Smooth muscle cell of the pulmonary artery (primary cell): ENCODE results near the gene NECTIN4. TPM values are rescaled to one million over a fixed set of nuclear protein-coding genes. Genes with fewer than 3 reads are reported as not detected.

Experiments used
- total RNA-seq: library from RNA; depleted of rRNA; stranded (reverse); fragments of >200 nt; gene quantifications from 2 replicates; pipeline ENCODE4 v1.2.3, GENCODE V29; 2014

The NECTIN4 gene
- total RNA-seq: 0.07 and 0.13 TPM in 2 replicates

DNA sequence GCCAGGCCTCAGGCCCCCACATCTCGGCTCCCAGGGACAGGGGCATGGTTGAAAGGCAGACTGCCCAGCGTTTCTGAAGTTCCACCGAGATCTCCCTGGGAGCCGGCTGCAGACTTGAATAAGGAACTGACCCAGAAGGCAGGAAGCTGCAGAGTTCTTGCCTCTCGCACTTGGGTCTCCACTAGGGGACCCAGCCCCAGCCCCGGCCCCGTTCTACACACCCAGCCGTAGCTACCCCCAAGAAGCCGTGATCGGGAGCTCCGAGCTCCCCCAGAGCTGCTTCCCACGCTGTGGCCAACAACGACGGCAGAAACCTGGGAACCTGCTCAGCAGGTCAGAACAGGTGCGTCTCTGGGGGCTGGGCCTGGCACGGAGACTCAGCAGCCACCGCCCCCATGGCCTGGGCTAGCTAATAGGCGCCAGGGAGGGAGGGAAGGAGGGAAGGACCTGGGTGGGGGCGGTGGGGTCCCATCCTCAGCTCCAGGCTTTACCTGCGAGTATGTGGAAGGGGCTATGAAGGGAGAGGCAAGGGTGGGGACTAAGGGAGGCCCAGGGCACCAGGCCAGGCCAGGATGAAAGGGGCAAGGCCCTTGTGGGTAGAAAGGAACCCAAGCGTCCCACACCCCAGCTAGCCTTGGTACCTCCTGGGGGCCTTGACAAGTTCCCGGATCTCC is at the start of gene NECTIN4:
TSS of gene NECTIN4 (minus strand) at position 308 of the 674 bp plus-strand sequence. CDS start at position 46, 262 bp downstream.

DNA sequence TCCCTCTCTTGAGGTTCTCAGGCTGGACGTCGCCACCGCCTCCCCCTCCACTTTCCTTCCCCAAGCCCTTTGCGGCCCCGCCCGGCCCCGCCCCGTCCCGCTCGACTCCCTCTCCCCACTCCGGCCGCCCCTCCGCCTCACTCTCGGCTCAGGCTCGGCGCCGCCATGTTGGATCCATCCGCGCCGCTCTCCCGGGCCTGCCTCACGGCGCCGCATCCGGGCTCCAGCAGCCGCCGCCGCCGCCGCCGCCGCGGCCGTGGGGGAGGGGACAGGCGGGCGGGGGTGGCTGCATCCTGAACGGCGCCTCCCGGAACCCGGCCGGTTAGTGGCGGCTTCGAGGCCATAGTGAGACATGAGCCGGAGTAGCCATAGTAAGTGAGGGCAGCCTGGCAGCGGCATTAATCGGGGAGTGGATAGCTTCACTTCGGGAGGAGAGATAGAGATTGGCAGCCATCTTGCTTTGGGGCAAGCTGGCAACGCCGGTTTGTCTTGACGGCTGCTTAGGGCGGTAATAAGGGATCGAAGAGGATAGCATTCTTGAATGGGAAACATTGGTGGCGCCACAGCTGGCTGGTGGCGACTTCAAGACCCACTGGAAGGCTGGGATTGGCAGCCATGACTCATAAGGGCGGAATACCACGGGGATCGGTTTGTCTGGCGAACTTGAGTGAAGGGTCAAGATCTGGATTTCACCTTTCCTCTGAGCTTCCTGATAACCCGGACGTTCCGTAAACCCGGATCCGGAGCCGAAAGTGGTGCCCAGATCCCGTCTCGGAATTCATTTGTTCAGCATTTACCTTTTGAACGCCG is 43.3 kb upstream of the NECTIN4 start, which contains the start of gene DEDD:
TSS of gene DEDD (minus strand) at position 258 of the 810 bp plus-strand sequence. CDS start 8,205 bp downstream, outside the sequence.

DNA sequence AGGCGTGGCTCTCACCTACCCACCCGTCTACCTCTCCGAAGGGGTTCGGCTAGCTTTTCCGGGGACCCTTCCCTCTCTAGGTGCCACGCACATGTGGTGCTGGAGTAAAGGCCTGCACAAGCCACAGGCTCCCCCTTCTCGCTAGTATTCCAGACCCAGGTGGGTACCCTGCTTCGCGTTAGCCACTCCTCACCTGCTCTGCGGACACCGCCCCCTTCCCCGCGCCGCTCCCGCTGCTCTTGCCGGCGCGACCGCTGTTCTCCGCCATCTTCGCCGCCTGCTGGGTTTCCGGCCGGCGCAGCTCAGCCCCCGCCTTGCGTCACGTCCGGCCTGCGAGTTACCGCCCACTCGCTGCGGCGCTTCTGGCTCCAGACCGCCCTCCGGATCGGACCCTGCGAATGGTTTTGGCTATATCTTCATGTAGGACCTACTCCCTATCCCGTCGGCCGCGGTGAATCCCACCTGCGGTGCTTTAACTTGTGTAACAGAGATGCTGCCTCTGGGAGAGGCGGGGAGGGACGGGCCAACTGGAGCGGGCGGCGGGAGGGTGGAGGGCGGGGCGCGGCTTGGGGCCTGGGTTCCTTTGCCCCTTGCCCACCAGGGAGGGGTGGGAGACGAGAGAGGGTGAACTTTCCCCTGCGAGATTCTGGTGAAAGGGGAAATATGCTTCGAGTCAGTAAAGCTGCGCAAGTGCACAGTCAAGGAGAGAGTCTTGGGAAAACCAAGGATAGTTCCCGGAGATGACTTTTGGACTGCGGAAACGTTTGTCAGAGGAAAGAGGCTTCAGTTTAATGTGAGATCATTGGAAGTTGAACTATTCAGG is 28.6 kb upstream of the NECTIN4 start, which contains the start of the genes NIT1 and PFDN2:
TSS of gene NIT1 (plus strand) at position 347 of the 823 bp plus-strand sequence. CDS start at position 419, 72 bp downstream.
TSS of gene PFDN2 (minus strand) at position 279 of the 823 bp plus-strand sequence. CDS start at position 268, 11 bp downstream.

DNA sequence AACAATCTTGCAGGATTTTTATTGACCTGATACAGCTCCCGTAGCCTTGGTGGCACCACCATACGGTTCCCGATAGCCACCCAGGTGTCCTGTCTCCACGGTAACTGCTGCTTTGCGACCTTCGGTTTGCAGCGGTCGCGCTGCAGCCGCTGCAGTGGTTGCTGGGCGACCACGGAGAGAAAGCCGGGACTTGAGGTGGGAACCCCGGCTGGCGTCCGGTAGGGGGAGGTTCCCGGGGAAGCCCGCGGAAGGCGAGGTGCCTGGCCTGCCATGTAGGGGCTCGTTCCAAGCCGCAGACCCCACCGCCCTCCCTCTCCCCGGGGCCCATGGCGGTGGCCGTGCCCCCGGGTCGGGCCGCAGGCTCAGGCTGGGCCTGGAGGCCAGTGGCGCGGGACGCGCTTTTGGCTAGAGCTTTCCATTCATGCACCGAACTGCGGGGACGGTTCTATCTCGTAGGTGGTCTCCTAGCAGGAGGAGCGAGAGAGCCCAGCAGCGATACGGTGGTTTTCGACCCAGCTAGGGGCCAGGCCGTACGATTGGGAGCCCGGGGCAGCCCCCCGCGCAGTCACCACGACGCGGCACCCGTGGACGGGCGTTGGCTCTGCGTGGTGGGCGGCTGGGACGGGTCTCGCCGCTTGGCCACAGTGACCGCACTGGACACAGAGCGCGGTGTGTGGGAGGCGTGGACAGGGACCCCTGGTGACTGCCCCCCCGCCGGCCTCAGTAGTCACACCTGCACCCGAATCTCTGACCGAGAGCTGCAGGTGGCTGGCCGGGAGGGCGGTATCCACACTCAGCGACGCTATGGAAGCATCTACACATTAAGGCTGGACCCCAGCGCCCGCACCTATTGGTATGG is 9.1 kb upstream of the NECTIN4 start, which contains the start of gene KLHDC9:
TSS of gene KLHDC9 (plus strand) at position 152 of the 859 bp plus-strand sequence. CDS start at position 327, 175 bp downstream.

DNA sequence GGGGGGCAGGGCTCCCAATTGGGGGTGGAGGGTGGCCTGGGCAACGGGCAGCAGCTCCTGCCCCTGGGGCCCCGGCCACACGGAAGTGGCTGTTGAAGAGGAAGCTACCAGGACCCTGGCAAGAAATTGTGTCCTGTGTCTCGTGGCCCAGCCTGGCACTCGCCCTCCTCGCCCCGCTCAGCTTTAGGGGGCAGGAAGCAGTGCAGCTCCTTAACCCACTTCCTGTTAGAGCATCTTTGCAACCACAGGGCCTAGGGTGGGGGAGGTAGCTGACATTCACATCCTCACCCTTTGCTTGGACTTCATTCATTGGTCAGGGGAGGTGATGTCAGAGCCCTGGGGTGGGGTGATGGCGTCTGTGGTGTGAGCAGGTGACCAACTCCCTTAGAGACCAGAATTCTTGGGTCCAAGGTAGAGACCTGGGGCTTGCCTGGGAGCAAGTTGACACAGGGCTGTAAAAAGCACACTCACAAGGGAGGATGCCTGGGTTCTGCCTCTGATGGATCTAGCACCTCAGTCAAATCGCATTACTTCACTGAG is 19.6 kb downstream of the NECTIN4 start, which contains the start of gene ARHGAP30:
TSS of gene ARHGAP30 (minus strand) at position 161 of the 540 bp plus-strand sequence. CDS start 267 bp downstream, outside the sequence.

DNA sequence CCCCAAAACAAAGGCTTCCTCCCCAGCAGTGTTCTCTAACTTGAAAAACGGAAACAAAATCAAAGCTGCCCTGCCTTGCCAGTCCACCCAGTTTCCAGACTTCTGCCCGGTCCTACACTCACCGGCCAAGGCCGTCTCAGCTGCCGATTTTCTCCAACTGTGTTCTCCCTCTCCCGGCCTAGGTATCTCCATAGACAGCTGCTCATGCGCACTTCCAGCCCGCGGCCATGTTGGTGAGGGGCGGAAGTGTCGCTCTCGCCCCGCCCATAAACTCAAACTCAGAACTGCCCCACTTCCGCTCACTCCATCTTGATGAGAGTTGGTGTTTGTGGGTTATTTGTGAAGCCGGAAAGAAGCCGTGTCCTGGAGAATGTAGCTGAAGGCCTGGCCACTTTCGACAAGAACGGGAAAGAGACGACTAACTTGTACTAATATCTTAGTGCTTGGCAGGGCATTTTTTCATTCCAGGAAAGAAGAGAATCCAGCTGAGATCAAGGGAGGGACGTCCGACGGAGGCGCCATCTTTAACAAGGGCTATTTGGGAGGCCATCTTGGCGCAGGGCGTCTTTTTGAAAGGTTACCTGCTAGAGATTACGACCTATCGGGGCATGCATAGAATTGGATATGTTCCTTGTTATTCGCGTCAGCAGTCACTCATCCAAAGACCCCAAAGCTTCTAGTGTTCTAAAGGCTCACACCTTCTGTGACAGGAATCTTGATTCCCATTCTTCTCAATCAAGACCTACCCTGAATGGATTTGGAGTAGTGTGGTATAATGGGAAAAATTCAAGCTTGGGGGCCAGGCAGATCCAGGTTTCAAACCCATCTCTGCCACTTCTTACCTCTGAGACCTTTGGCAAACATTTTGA is 43.4 kb downstream of the NECTIN4 start, which contains the start of gene USF1:
TSS of gene USF1 (minus strand) at position 242 of the 869 bp plus-strand sequence. CDS start 2,702 bp downstream, outside the sequence.

DNA sequence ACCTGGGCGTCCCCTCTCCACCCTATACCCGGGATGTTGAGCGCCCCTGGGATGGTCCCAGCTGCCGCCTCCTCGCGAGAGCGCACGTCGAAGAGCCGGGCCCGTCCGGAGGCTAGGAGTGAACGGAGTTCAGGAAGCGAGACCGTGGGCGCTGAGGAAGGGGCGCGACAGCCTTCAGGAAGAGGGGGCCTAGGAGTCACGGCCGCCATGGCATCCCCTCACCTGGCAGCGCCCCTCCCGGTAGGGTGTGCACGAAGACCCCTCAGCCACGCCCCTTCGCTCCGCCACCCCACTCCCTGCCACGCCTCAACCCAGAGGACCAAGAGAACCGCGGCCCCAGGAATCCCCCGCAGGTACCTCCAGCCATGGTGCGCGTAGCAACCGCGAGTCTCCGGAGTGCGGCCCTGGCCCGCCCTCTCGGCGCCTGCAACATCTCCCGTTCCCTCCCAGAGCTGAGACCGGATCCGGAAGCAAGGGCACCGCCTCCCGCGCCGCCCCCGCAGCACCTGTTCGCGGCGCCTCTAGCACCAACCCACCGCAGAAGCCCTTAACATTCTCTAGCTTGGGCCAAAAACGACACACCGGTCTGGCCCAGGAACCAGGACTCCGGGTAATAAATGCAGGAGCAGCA is 50.7 kb downstream of the NECTIN4 start, which contains the start of gene TSTD1:
TSS of gene TSTD1 (minus strand) at position 442 of the 631 bp plus-strand sequence. CDS start at position 367, 75 bp downstream.

Other genes with a start within 250 kb of the NECTIN4 start
- 0.13 TPM in 1 of 2 replicates, not detected in the other for gene CD244, start 226.7 kb downstream of the NECTIN4 start, total RNA-seq
- gene ITLN1, start 204.4 kb downstream of the NECTIN4 start, total RNA-seq: 0.13 TPM in 1 of 2 replicates, not detected in the other
- gene ITLN2, start 134.7 kb downstream of the NECTIN4 start, total RNA-seq: 0.52 and 0.69 TPM in 2 replicates
- 8.5 and 10.0 TPM in 2 replicates for gene F11R, start 68.4 kb downstream of the NECTIN4 start, total RNA-seq
- gene TSTD1, start 50.6 kb downstream of the NECTIN4 start, total RNA-seq: 7.6 and 10.1 TPM in 2 replicates
- gene USF1, start 43.6 kb downstream of the NECTIN4 start, total RNA-seq: 46.3 and 47.7 TPM in 2 replicates
- not detected in 2 replicates for gene ARHGAP30, start 19.7 kb downstream of the NECTIN4 start, total RNA-seq
- gene KLHDC9, start 8.8 kb upstream of the NECTIN4 start, total RNA-seq: 0.98 and 1.2 TPM in 2 replicates
- gene PFDN2, start 28.5 kb upstream of the NECTIN4 start, total RNA-seq: 20.5 and 23.6 TPM in 2 replicates
- 25.5 and 26.2 TPM in 2 replicates for gene NIT1, start 28.5 kb upstream of the NECTIN4 start, total RNA-seq
- 33.2 and 35.8 TPM in 2 replicates for gene DEDD, start 43.1 kb upstream of the NECTIN4 start, total RNA-seq
- 79.2 and 79.4 TPM in 2 replicates for gene UFC1, start 64.4 kb upstream of the NECTIN4 start, total RNA-seq
- gene USP21, start 69.9 kb upstream of the NECTIN4 start, total RNA-seq: 12.3 and 13.6 TPM in 2 replicates
- 7.4 and 10.0 TPM in 2 replicates for gene PPOX, start 76.9 kb upstream of the NECTIN4 start, total RNA-seq
- gene B4GALT3, start 87.9 kb upstream of the NECTIN4 start, total RNA-seq: 32.5 and 45.2 TPM in 2 replicates
- 2.1 and 14.7 TPM in 2 replicates for gene ADAMTS4, start 109.5 kb upstream of the NECTIN4 start, total RNA-seq
- 154 and 159 TPM in 2 replicates for gene NDUFS2, start 112.8 kb upstream of the NECTIN4 start, total RNA-seq
- gene FCER1G, start 125.7 kb upstream of the NECTIN4 start, total RNA-seq: not detected in 2 replicates
- gene APOA2, start 134.1 kb upstream of the NECTIN4 start, total RNA-seq: not detected in 2 replicates
- gene TOMM40L, start 136.5 kb upstream of the NECTIN4 start, total RNA-seq: 9.9 and 10.5 TPM in 2 replicates
- gene NR1I3, start 148.6 kb upstream of the NECTIN4 start, total RNA-seq: not detected in 2 replicates
- 0.26 TPM in 1 of 2 replicates, not detected in the other for gene PCP4L1, start 169.2 kb upstream of the NECTIN4 start, total RNA-seq
- 0.89 and 2.2 TPM in 2 replicates for gene MPZ, start 220.4 kb upstream of the NECTIN4 start, total RNA-seq
- 33.0 and 49.3 TPM in 2 replicates for gene SDHC, start 224.8 kb upstream of the NECTIN4 start, total RNA-seq